NCI-H526 treated with DMSO at 0.1 percent for 48 hours (cell line): ENCODE measurements around the gene CDKN1B.

Source experiments
- DNase-seq: peaks from one replicate; lab custom pipeline; 2025; lab: John Stamatoyannopoulos, UW

CDKN1B gene

DNA sequence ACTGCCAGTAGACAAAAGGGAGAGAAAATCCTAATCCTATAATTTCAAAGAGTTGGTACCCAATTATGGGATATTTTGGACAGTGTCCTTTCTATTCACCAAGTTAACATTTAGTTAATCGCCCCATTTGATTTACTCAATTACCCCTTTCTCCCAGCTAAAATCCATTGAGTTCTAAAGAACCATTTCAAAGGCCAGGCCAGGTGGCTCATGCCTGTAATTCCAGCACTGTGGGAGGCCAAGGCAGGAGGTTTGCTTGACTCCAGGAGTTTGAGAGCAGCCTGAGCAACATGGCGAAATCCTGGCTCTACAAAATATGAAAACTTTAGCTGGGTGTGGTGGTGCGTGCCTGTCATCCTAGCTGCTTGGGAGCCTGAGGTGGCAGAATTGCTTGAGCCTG, 15.7 kb upstream of the CDKN1B start:
- no peak for DNase-seq

GRCh38 chr12:12704593-12705230, 12.5 kb upstream of the CDKN1B start:
- peak; percentile 83 for DNase-seq

- DNase-seq = no peak
Measured at GRCh38 chr12:12705838-12706520, 11.2 kb upstream of the CDKN1B start.

DNA sequence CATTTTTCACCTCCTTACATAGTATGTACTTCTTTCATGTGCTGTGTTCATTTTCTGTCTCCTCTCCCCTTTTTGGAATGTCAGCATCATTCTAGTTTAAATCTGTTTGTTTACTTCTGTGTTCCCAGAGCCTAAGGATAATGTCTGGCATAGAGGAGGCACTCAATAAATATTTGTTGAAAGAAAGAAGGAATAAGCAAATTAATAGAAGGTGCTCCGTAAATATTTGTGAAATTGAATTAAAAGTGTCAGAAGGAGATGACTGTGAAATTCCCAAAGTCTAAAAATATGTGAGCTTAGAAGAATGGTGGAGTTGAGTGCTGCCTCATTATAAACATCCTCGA, 3.3 kb upstream of the CDKN1B start:
- DNase-seq = no peak

DNA sequence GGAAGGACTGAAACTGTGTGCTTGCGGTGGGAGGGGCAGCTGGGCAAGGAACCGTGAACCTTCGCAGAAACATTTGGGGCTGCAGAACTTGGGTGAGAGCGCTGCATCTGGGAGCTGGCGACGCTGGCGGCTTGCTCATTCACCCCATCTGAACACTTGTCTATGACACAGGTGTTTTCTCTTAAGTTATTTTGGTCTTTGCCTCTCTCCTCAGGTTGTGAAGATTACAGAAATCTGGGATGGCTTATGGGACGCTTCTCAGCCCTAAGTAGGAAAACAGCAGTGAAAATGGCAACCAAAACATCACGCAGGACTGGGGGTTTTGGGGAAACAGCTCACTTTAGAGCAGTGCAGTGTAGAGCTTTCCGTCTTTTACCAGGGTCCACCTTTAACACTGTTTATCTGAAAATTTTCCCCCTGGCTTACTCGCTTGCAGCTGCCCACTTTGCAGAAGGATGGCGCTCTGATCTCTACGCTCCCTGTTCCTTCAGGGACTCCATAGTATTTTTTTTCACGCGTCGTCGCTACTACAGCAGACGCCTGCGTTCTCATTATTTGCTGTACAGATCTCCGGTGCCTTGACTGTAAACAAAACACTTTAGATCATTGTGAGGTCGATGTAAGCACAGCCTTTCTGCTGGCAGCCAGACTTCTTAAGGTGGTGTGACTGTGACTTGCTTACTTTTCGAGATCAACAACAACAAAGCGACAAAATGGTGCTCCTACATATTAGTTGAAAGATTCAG, 2.7 kb upstream of the CDKN1B start:
- peak; percentile 59 for DNase-seq

GRCh38 chr12:12715128-12715458, 2.1 kb upstream of the CDKN1B start:
- DNase-seq = peak; percentile 75

DNA sequence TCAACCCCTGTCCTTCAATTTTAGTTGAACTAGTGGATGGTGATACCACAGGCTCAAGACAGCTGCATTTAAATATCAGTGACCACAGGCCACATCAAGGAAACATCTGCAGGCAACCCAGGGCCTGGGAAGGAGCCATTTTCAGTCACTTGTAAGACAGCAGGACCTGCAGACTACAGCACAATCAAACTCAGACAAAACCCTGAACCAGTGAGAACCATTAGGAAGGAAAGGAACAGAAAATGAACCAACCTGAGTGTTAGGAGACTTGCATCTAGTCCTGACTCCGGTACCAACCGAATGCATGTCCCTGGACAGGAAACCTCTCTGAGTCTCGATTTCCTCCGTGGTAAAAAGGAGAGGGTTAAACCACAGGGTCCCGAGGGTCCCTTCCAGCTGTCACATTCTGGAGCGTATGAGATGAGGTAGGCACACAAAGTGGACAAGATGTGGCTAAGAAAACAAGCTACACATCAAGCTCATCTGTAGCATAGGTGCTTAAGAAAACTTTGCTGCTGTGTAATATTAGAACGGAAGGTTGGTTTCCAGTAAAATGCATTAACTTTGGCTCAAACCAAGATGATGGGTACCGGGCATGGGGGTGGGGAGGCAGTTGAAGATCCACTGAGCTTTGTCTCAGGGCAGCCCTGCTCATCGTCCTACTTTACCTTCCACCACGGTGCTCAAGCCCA, 1.6 kb upstream of the CDKN1B start:
- peak; percentile 75 for DNase-seq

DNA sequence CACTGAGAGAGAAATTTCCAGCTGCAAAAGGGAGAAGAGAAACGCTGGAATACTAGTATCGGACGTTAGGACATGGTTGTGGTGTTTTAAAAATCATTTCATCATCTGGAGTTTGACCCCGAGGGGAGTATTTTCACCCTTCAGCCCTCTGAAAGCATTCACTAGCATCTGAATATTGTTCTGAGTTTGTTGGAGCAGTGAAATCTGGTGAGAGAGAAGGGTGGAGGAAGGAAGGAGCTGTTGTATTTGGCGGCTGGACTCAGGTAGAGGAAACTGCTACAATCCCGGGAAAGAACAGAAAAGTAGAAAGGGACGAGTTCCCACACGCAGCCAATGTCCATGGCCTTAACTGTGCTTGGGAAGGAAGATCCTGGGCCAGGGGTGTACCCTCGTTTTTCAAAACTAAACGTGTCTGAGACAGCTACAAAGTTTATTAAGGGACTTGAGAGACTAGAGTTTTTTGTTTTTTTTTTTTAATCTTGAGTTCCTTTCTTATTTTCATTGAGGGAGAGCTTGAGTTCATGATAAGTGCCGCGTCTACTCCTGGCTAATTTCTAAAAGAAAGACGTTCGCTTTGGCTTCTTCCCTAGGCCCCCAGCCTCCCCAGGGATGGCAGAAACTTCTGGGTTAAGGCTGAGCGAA, 896 bp upstream of the CDKN1B start:
- peak; percentile 68 for DNase-seq

DNA sequence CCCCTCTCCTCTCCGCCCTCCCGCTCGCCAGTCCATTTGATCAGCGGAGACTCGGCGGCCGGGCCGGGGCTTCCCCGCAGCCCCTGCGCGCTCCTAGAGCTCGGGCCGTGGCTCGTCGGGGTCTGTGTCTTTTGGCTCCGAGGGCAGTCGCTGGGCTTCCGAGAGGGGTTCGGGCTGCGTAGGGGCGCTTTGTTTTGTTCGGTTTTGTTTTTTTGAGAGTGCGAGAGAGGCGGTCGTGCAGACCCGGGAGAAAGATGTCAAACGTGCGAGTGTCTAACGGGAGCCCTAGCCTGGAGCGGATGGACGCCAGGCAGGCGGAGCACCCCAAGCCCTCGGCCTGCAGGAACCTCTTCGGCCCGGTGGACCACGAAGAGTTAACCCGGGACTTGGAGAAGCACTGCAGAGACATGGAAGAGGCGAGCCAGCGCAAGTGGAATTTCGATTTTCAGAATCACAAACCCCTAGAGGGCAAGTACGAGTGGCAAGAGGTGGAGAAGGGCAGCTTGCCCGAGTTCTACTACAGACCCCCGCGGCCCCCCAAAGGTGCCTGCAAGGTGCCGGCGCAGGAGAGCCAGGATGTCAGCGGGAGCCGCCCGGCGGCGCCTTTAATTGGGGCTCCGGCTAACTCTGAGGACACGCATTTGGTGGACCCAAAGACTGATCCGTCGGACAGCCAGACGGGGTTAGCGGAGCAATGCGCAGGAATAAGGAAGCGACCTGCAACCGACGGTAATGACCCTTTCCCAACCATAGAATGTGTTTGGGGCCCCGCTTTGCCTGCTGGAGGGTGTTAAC, 615 bp downstream of the CDKN1B start:
- DNase-seq = no peak

DNA sequence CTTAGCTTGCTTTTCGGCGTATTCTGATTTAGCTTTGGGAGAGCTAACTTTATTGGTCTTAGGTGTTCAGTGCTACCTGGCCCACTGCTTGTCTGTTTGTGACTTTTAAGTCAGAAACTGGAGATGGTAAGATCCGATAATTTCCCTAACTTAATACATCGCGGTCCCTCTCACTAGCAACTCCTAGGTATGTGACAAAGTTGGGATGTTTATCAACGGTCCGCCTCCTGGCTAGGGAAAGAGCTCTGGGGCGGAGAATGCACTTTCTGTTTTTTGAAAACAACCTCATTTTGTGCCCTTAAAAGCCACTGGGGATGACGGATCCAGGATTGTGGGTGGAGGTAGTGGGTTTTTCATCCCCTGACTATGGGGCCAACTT, 1.2 kb downstream of the CDKN1B start:
- no peak for DNase-seq

DNA sequence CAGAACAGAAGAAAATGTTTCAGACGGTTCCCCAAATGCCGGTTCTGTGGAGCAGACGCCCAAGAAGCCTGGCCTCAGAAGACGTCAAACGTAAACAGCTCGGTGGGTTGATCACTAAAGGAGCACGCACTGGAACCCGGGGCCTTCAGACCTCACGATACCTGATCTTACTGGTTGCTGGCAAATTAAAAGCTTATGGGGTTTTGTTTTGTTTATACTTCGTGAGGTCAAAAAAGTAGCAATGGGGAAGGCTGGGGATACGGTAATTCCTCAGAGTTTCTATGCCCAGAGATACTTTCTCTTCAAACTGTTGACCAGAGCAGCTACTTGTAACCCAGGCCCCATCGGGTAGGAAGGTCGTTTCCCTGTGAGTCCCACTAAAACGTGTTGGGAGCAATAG, 1.7 kb downstream of the CDKN1B start:
- DNase-seq = no peak

DNA sequence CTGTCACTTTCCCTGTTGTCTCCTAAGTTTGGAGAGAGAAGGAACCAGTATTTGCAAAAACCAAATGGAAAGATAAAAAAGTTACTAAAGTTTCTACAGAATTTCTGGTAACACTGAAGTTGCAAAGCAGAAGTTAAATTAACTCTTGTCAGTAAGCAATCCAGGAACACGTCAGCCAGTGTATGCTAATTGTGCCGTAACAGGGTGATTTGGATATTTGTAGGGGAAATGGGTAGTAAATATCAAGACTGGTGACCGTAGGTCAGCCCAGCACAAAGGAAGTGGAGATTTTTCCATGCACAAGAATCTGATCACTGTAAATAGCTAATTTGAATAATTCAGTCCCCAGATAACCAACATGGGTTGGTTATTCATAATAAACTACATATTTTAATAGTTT, 2.3 kb downstream of the CDKN1B start:
- DNase-seq = peak; percentile 68

- no peak for DNase-seq
Measured at GRCh38 chr12:12720052-12720451, 2.9 kb downstream of the CDKN1B start.

- no peak for DNase-seq
Measured at GRCh38 chr12:12720672-12721161, 3.5 kb downstream of the CDKN1B start.

- no peak for DNase-seq
Measured at GRCh38 chr12:12721176-12721751, 4.1 kb downstream of the CDKN1B start.

- no peak for DNase-seq
Measured at GRCh38 chr12:12721814-12722434, 4.8 kb downstream of the CDKN1B start.

- DNase-seq = peak; percentile 77
Measured at GRCh38 chr12:12722435-12723148, 5.4 kb downstream of the CDKN1B start.

GRCh38 chr12:12723149-12723680, 6.0 kb downstream of the CDKN1B start:
- DNase-seq = no peak

DNA sequence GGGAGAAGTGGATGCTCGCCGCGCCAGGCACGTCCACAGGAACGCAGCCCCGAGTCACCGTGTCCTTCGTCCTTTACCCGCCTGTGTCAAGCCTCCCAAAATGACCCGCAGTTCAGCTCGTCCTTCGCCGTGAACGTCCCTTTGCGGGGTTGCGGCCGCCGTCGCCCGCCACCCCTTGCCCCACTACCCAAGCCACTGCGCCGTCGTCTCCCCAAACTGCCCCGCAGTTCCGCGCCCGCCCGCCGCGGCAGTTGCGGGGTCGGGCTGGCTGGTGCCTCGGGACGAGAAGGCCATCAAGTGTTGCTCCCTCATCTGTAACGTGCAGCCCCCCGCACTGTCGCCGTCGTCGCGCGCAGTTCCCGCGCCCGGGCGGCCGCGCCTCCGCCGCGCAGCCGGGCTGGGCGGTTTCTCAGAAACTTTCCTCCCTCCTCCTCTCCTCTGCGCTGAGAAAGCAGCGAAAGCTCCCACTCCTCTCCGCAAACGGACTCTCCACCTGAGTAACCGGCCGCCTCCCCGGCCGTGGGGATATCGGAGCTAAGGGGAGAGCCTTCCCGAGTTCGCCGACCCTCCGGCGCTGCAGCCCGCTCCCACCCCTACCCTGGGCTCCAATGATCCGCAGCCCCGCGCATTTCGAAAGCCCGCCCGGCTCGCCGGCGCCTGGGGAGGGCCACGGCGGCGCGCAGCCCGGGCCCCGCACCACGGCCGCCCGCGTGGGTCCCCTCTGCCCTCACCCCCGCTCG, 6.7 kb downstream of the CDKN1B start:
- DNase-seq = peak; percentile 29
